Liver (tissue), 9 donors: ENCODE results near the gene SH3D19. TPM values are rescaled to one million over a fixed set of nuclear protein-coding genes. Genes with fewer than 3 reads are reported as not detected.

Experiments used
- DNase-seq: peaks from one replicate; pipeline ENCODE4 v3.0.0-alpha.2; 2017; ENCODE audit warnings: low spot score
- H3K27ac ChIP-seq, 2 donors: one replicate each; pipeline ENCODE4 v1.7.0; 2013; ENCODE audit warnings: inconsistent platforms in 2 of 2, low read length in 2 of 2, control low read depth in 1 of 2, low read depth in 1 of 2, mild to moderate bottlenecking in 1 of 2
- H3K27me3 ChIP-seq, 4 donors: one replicate each; pipeline versions ENCODE4 v1.6.1 to v1.7.0; 2013; ENCODE audit warnings: low read length in 3 of 4, inconsistent platforms in 1 of 4, mild to moderate bottlenecking in 1 of 4, moderate library complexity in 1 of 4; ENCODE audit not compliant: control insufficient read depth in 4 of 4, insufficient read depth in 4 of 4
- H3K36me3 ChIP-seq, 4 donors: one replicate each; pipeline versions ENCODE4 v1.6.1 to v1.7.0; 2013; ENCODE audit warnings: low read length in 3 of 4, mild to moderate bottlenecking in 3 of 4, low read depth in 1 of 4, moderate library complexity in 1 of 4; ENCODE audit not compliant: control insufficient read depth in 4 of 4, insufficient read depth in 3 of 4
- H3K4me1 ChIP-seq, 4 donors: one replicate each; pipeline versions ENCODE4 v1.6.1 to v1.7.0; 2013; ENCODE audit warnings: low read length in 3 of 4, mild to moderate bottlenecking in 3 of 4, moderate library complexity in 1 of 4; ENCODE audit not compliant: control insufficient read depth in 4 of 4, insufficient read depth in 4 of 4
- H3K4me3 ChIP-seq, 3 donors: one replicate each; pipeline versions ENCODE4 v1.6.1 to v1.7.0; 2013; ENCODE audit warnings: low read length in 3 of 3, control low read depth in 1 of 3, low read depth in 1 of 3, mild to moderate bottlenecking in 1 of 3
- H3K9ac ChIP-seq, 2 donors: one replicate each; pipeline ENCODE4 v1.7.0; 2013; ENCODE audit warnings: low read length in 2 of 2, mild to moderate bottlenecking in 2 of 2, moderate library complexity in 2 of 2, control low read depth in 1 of 2, low read depth in 1 of 2
- H3K9me3 ChIP-seq, 4 donors: one replicate each; pipeline versions ENCODE4 v1.6.1 to v1.7.0; 2013; ENCODE audit warnings: low read length in 3 of 4; ENCODE audit not compliant: control insufficient read depth in 4 of 4
- EGR1 ChIP-seq, 2 donors: IDR thresholded peaks; 2 replicates each; pipeline ENCODE4 v1.6.1; 2016 to 2018; ENCODE audit warnings: antibody characterized with exemption in 2 of 2, low read depth in 2 of 2
- FOXA1 ChIP-seq: IDR thresholded peaks from 2 replicates; pipeline ENCODE4 v1.6.1; 2016; ENCODE audit warnings: antibody characterized with exemption
- FOXA2 ChIP-seq: IDR thresholded peaks from 2 replicates; pipeline ENCODE4 v1.6.1; 2016; ENCODE audit warnings: antibody characterized with exemption
- GABPA ChIP-seq, 2 donors: IDR thresholded peaks in 1 of 2; conservative IDR thresholded peaks in 1 of 2; 2 replicates each; pipeline ENCODE4 v1.6.1; 2016; ENCODE audit warnings: antibody characterized with exemption in 2 of 2, mild to moderate bottlenecking in 1 of 2, moderate library complexity in 1 of 2
- HNF4A ChIP-seq, 2 donors: conservative IDR thresholded peaks; 2 replicates each; pipeline ENCODE4 v1.6.1; 2016; ENCODE audit warnings: antibody characterized with exemption in 2 of 2, mild to moderate bottlenecking in 2 of 2
- HNF4G ChIP-seq: IDR thresholded peaks from 2 replicates; pipeline ENCODE4 v1.6.1; 2016; ENCODE audit warnings: antibody characterized with exemption
- JUND ChIP-seq, 2 donors: IDR thresholded peaks; 2 replicates each; pipeline ENCODE4 v1.6.1; 2016; ENCODE audit warnings: antibody characterized with exemption in 2 of 2
- MAX ChIP-seq: IDR thresholded peaks from 2 replicates; pipeline ENCODE4 v1.6.1; 2016; ENCODE audit warnings: antibody characterized with exemption
- NR2F2 ChIP-seq: IDR thresholded peaks from 2 replicates; pipeline ENCODE4 v1.6.1; 2016; ENCODE audit warnings: antibody characterized with exemption
- RAD21 ChIP-seq, 2 donors: IDR thresholded peaks; 2 replicates each; pipeline ENCODE4 v1.6.1; 2016; ENCODE audit warnings: antibody characterized with exemption in 2 of 2, mild to moderate bottlenecking in 2 of 2
- RXRA ChIP-seq, 2 donors: IDR thresholded peaks; 2 replicates each; pipeline ENCODE4 v1.6.1; 2017 to 2018; ENCODE audit warnings: antibody characterized with exemption in 2 of 2, mild to moderate bottlenecking in 1 of 2
- SP1 ChIP-seq: IDR thresholded peaks from 2 replicates; pipeline ENCODE4 v1.6.1; 2018; ENCODE audit warnings: antibody characterized with exemption, mild to moderate bottlenecking
- TAF1 ChIP-seq: conservative IDR thresholded peaks from 2 replicates; pipeline ENCODE4 v1.6.1; 2016; ENCODE audit warnings: antibody characterized with exemption, mild to moderate bottlenecking
- YY1 ChIP-seq: IDR thresholded peaks from 2 replicates; pipeline ENCODE4 v1.6.1; 2016; ENCODE audit warnings: antibody characterized with exemption, mild to moderate bottlenecking
- ZBTB33 ChIP-seq: IDR thresholded peaks from 2 replicates; pipeline ENCODE4 v1.6.1; 2016; ENCODE audit warnings: antibody characterized with exemption
- WGBS: extraction: QIAGEN DNeasy Blood & Tissue Kit; methylation state at CpG from one replicate; pipeline ENCODE4 v1.1.7; 2013; 5-methylcytosine and 5-hydroxymethylcytosine counted together
- polyA plus RNA-seq, 2 donors: library from polyadenylated mRNA; stranded (reverse) in 1 of 2; unstranded in 1 of 2; fragments of 200-250 nt in 1 of 2; fragments of >200 nt in 1 of 2; fragmentation: Nextera tagmentation in 1 of 2; extraction: Ambion mirVana in 1 of 2; gene quantifications; one replicate each; pipeline versions ENCODE4 v1.2.1 to v1.2.3, GENCODE V29; 2013 to 2015
- total RNA-seq, 2 donors: library from RNA; depleted of rRNA; stranded (reverse); fragments of >200 nt; gene quantifications; one replicate each; pipeline ENCODE4 v1.2.3, GENCODE V29; 2014
- TF ChIP-seq, protein P1 (sequence below): fragments of 150-350 bp; IDR thresholded peaks from 2 replicates; pipeline ENCODE4 v1.5.1; 2017; ENCODE audit warnings: improper control_type of control experiment, low read depth, low read length; ENCODE audit not compliant: missing input control
- TF ChIP-seq, protein P2 (sequence below): IDR thresholded peaks from 2 replicates; pipeline ENCODE4 v1.6.1; 2016; ENCODE audit warnings: antibody characterized with exemption, mild to moderate bottlenecking
- TF ChIP-seq, protein P3 (sequence below): IDR thresholded peaks from 2 replicates; pipeline ENCODE4 v1.6.1; 2016; ENCODE audit warnings: antibody characterized with exemption
- donor health status: healthy.
- donor health status: healthy.
- donor health status: healthy.
- donor health status: healthy.
- donor health status: healthy.

The SH3D19 gene
- total and polyA plus RNA-seq, 4 donors, result 11.0 to 22.2 (median 17.1) TPM

DNA sequence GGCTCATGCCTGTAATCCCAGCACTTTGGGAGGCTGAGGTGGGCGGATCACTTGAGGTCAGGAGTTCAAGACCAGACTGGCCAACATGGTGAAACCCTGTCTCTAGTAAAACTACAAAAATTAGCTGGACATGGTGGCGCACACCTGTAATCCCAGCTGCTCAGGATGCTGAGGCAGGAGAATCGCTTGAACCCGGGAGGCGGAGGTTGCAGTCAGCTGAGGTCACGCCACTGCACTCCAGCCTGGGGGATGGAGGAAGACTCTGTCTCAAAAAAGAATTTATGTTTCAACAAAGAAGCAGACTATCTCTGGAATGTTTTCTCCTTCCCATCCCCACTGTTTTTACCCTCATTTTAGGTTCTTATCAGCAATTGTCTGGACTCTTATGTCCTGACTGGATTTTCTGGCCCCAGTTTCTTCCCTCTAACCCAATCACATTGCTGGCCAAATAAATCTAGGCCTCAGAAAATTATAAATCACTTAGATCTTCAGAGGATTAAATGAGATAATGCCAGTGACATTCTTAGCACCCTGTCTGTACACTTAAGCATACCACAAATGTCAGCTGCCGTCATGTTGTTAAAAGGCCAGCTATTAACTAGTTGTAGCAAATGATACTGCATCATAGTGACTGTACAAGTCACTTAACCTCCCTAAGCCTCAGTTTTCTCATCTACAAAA lies 93.3 kb downstream of the SH3D19 start:
- Histone ChIP-seq H3K4me3 (no peak overlapping the region), H3K36me3 (peaks cover 0 to 2% (median 0%) of the 10 kb centered on the region in 4 donors), H3K4me1 (peaks cover 0 to 4% (median under 1%) of the 10 kb centered on the region in 4 donors), H3K27ac (no peak overlapping the region), H3K9ac (no peak overlapping the region), H3K9me3 (no peaks in the 10 kb centered on the region), H3K27me3 (no peaks in the 10 kb centered on the region)
- TF ChIP-seq NR2F2 (peak; percentile 17), MAX (no peak)
- 88% methylated on average over 7 of the region's 7 CpGs for WGBS
- DNase-seq, result no peak

GRCh38 chr4:151228189-151229119 lies 97.0 kb downstream of the SH3D19 start:
- TF ChIP-seq HNF4G, result no peak
- 88% methylated on average over 6 of the region's 6 CpGs for WGBS
- H3K9ac ChIP-seq, result no peak overlapping the region
- no peaks in the 10 kb centered on the region for H3K9me3 ChIP-seq
- no peaks in the 10 kb centered on the region for H3K27me3 ChIP-seq
- H3K4me3 ChIP-seq, result no peak overlapping the region
- peaks cover 0 to under 1% (median 0%) of the 10 kb centered on the region in 4 donors for H3K36me3 ChIP-seq
- H3K4me1 ChIP-seq, result peaks cover 0 to 4% (median 3%) of the 10 kb centered on the region in 4 donors
- H3K27ac ChIP-seq, result no peak overlapping the region
- no peak for DNase-seq

GRCh38 chr4:151227731-151228130 lies 97.7 kb downstream of the SH3D19 start:
- no peaks in the 10 kb centered on the region for H3K9me3 ChIP-seq
- WGBS, result 49% methylated on average over 3 of the region's 3 CpGs
- peaks cover 0 to 2% (median 0%) of the 10 kb centered on the region in 4 donors for H3K36me3 ChIP-seq
- peak overlapping the region; percentile 9 to 22 for H3K27ac ChIP-seq
- DNase-seq, result no peak
- peaks cover 0 to 4% (median 3%) of the 10 kb centered on the region in 4 donors for H3K4me1 ChIP-seq
- no peaks in the 10 kb centered on the region for H3K27me3 ChIP-seq
- H3K4me3 ChIP-seq, result no peak overlapping the region
- no peak for TF ChIP-seq JUND (IDR thresholded peaks at IDR 0.05)
- TF ChIP-seq ZBTB33, result no peak
- TF ChIP-seq HNF4A (conservative IDR thresholded peaks at IDR 0.05), result no peak
- no peak for TF ChIP-seq MAX
- no peak for TF ChIP-seq FOXA2
- TF ChIP-seq FOXA1, result no peak
- no peak for TF ChIP-seq TAF1
- TF ChIP-seq RAD21 (IDR thresholded peaks at IDR 0.05), result no peak
- TF ChIP-seq, protein P1, sequence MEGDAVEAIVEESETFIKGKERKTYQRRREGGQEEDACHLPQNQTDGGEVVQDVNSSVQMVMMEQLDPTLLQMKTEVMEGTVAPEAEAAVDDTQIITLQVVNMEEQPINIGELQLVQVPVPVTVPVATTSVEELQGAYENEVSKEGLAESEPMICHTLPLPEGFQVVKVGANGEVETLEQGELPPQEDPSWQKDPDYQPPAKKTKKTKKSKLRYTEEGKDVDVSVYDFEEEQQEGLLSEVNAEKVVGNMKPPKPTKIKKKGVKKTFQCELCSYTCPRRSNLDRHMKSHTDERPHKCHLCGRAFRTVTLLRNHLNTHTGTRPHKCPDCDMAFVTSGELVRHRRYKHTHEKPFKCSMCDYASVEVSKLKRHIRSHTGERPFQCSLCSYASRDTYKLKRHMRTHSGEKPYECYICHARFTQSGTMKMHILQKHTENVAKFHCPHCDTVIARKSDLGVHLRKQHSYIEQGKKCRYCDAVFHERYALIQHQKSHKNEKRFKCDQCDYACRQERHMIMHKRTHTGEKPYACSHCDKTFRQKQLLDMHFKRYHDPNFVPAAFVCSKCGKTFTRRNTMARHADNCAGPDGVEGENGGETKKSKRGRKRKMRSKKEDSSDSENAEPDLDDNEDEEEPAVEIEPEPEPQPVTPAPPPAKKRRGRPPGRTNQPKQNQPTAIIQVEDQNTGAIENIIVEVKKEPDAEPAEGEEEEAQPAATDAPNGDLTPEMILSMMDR, result no peak
- no peak for TF ChIP-seq RXRA (IDR thresholded peaks at IDR 0.05)
- TF ChIP-seq YY1, result no peak
- no peak for TF ChIP-seq GABPA (IDR thresholded peaks at IDR 0.05 in 1 of 2, conservative IDR thresholded peaks at IDR 0.05 in 1 of 2)
- TF ChIP-seq, protein P2, sequence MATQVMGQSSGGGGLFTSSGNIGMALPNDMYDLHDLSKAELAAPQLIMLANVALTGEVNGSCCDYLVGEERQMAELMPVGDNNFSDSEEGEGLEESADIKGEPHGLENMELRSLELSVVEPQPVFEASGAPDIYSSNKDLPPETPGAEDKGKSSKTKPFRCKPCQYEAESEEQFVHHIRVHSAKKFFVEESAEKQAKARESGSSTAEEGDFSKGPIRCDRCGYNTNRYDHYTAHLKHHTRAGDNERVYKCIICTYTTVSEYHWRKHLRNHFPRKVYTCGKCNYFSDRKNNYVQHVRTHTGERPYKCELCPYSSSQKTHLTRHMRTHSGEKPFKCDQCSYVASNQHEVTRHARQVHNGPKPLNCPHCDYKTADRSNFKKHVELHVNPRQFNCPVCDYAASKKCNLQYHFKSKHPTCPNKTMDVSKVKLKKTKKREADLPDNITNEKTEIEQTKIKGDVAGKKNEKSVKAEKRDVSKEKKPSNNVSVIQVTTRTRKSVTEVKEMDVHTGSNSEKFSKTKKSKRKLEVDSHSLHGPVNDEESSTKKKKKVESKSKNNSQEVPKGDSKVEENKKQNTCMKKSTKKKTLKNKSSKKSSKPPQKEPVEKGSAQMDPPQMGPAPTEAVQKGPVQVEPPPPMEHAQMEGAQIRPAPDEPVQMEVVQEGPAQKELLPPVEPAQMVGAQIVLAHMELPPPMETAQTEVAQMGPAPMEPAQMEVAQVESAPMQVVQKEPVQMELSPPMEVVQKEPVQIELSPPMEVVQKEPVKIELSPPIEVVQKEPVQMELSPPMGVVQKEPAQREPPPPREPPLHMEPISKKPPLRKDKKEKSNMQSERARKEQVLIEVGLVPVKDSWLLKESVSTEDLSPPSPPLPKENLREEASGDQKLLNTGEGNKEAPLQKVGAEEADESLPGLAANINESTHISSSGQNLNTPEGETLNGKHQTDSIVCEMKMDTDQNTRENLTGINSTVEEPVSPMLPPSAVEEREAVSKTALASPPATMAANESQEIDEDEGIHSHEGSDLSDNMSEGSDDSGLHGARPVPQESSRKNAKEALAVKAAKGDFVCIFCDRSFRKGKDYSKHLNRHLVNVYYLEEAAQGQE, result no peak
- no peak for TF ChIP-seq EGR1 (IDR thresholded peaks at IDR 0.05; ENCODE audit: low read depth in 2 of 2)
- TF ChIP-seq, protein P3, sequence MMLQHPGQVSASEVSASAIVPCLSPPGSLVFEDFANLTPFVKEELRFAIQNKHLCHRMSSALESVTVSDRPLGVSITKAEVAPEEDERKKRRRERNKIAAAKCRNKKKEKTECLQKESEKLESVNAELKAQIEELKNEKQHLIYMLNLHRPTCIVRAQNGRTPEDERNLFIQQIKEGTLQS, result no peak
- TF ChIP-seq HNF4G, result no peak
- TF ChIP-seq NR2F2, result no peak
- no peak for TF ChIP-seq SP1
- H3K9ac ChIP-seq, result peak overlapping the region in 1 of 2 donors; percentile 6
